IPS DF 4.7 (cell line): ENCODE data around the gene CIZ1.
A peak's percentile ranks its signal among the peaks of the same experiment; 100 is the strongest.

Experiments used
- DNase-seq: peaks from one replicate; pipeline ENCODE4 v3.0.0-alpha.2; 2013; ENCODE audit warnings: low spot score; ENCODE audit errors: extremely low read depth

The CIZ1 gene

GRCh38 chr9:128163027-128163515 is 28.3 kb downstream of the CIZ1 start:
- DNase-seq: no peak

- DNase-seq: no peak
Observed at GRCh38 chr9:128162215-128163026, 29.0 kb downstream of the CIZ1 start.

- no peak for DNase-seq
Observed at GRCh38 chr9:128161215-128161902, 30.0 kb downstream of the CIZ1 start.

DNA sequence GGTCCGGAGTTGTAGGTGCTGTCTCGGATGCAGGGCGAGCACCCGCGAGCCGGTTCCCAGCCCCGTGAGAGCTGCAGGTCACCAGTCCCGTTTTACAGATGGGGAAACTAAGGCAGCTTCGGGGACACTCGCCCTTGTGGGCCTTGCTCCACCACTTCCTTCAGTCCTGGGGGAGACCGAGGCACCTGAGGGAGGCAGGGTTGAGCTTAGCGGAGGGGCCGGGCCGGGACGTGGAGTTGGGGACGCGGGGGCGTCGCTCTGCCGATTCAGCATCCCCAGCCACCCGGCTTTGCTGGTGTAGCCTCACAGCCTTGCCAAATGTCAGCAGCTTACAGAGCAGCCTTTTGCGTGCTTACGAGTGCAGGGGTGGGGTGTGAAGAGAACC is 30.8 kb downstream of the CIZ1 start:
- DNase-seq: no peak

DNA sequence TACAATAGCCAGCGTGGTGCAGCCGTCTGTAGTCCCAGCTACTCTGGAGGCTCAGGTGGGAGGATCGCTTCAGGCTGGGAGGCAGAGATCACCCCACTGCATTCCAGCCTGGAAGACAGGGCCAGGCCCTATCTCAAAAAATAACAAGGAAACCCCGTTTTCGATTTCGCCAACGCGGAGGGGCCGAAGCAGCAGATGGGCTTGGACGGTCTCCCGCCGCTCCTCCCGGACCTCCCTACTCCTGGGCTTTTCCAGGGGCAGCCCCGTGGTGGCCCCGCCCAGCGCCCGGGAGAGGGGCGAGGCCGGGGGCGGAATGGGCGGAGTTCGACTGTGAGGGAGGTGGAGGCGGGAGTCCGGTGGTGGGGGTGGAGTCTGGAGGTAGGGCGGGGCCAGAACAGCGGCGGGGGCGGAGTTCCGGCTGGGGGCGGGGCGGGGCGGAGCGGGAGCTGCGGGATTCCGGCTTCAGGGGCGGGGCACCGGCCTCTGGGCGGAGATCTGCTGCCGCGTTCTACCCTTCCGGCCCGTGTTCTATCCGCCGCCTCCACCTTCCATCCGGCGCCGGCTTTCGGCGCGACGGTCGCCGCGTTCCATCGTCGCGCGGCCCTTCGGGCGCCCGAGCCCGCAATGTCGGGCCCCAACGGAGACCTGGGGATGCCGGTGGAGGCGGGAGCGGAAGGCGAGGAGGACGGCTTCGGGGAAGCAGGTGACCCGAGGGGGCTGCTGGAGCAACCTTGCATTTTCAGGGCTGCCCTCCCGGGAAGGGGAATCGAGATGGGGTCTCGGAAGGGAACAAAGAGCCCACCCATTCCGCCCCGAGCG is 31.4 kb downstream of the CIZ1 start, which contains the start of gene BBLN:
BBLN (plus strand) TSS at position 482 of the 819 bp plus-strand sequence; CDS start at position 625, 143 bp downstream.
- DNase-seq: peak; percentile 60

GRCh38 chr9:128159522-128159783 is 31.9 kb downstream of the CIZ1 start:
- DNase-seq: no peak

- no peak for DNase-seq
Observed at GRCh38 chr9:128155736-128156500, 35.5 kb downstream of the CIZ1 start.

GRCh38 chr9:128153947-128154695 is 37.3 kb downstream of the CIZ1 start:
- no peak for DNase-seq

- no peak for DNase-seq
Observed at GRCh38 chr9:128153060-128153946, 38.1 kb downstream of the CIZ1 start.

GRCh38 chr9:128152133-128153059 is 39.0 kb downstream of the CIZ1 start:
- no peak for DNase-seq

DNA sequence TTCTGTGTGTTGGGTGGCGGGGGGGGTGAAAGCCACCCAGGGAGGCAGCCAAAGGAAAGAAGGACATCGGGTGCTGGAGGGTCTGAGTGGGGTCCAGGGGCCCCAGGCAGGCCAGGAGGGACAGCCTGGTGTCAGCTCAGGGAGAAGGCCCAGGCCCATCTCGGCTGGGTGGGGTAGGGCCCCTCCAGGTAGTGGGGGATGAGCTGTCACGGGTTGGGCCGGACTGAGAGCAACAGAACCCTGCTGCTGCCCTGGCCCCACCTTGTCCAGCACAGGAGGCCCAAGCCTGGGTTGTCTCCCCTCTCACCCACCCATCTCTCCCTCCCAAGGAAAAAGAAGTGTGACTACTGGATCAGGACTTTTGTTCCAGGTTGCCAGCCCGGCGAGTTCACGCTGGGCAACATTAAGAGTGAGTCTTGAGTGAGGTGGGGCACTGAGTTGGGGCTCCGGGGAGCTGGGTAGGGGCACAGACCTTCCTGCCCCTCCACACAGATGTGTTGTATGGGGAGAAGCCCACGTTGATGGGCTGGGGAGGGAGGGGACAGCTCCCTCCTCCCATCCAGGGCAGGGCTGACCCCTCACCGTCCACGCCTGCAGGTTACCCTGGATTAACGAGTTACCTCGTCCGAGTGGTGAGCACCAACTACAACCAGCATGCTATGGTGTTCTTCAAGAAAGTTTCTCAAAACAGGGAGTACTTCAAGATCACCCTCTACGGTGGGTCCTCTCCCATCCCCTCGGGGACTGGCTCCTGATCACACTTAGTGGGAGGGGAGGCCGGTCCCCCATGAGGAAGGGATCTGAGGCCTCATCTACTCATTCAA is 39.9 kb downstream of the CIZ1 start:
- DNase-seq: no peak

- no peak for DNase-seq
Observed at GRCh38 chr9:128150594-128151308, 40.6 kb downstream of the CIZ1 start.

- DNase-seq: no peak
Observed at GRCh38 chr9:128149951-128150593, 41.3 kb downstream of the CIZ1 start.

DNA sequence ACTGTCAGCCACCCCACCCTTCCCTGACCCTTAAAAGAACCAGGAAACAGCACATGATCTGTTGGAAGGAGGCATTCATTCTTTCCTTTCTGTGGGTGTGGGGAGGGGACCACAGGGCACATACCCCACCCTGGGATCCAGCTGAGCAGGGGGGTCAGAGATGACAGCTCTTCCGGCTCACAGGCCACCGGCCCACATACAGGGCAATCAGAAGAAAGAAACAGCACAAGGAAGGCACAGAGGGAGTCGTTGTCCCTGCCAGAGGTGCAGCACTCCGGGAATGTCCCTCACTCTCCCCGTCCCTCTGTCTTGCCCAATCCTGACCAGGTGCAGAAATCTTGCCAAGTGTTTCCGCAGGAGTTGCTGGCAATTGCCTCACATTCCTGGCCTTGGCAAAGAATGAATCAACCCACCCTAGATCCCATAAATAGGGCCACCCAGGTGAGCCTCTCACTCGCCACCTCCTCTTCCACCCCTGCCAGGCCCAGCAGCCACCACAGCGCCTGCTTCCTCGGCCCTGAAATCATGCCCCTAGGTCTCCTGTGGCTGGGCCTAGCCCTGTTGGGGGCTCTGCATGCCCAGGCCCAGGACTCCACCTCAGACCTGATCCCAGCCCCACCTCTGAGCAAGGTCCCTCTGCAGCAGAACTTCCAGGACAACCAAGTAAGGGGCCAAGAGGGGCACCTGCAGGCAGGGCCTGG is 42.2 kb downstream of the CIZ1 start, which contains the start of gene LCN2:
LCN2 (plus strand) TSS at position 453 of the 701 bp plus-strand sequence; CDS start at position 526, 73 bp downstream.
- DNase-seq: no peak

DNA sequence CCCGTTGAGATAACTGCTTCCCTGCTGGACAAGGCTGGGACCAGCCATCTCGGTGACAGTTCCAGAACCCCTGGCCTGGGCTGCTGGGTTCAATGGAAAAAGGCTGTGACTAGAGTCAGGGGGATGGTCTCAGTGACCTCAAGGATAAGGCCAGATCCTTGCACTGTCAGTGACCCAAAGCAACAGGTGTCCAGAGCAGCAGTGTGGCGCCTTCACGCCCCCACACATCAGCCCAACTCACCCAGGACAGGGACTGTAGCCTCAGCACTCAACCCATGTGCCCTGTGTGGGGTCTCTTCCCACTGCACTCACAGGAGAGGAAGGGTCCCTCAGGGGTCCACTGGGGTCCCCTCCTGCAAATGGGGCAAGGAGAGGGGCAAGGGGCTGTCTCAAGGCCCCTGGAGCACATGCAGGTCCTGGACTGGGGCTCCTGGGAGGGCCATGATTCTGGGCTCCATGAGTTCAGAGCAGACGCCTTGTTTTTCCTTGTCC is 42.8 kb downstream of the CIZ1 start:
- DNase-seq: no peak
